NCI-H146 treated with DMSO at 0.1 percent for 48 hours (cell line): Measurements from ENCODE around the gene MGMT.

Experiments
- DNase-seq: peaks from one replicate; lab custom pipeline; 2025; ENCODE audit not compliant: unreplicated experiment; lab: John Stamatoyannopoulos, UW

MGMT gene

GRCh38 chr10:129767751-129768150 lies 300.7 kb downstream of the MGMT start:
- no peak for DNase-seq

- DNase-seq: no peak
Observed at GRCh38 chr10:129768437-129769355, 301.7 kb downstream of the MGMT start.

GRCh38 chr10:129769381-129770116 lies 302.5 kb downstream of the MGMT start:
- no peak for DNase-seq

GRCh38 chr10:129770286-129770685 lies 303.2 kb downstream of the MGMT start:
- DNase-seq: no peak

GRCh38 chr10:129771024-129771423 lies 304.0 kb downstream of the MGMT start:
- no peak for DNase-seq

GRCh38 chr10:129771576-129771975 lies 304.5 kb downstream of the MGMT start:
- DNase-seq: no peak

GRCh38 chr10:129771991-129772431 lies 305.0 kb downstream of the MGMT start:
- DNase-seq: no peak

GRCh38 chr10:129772468-129773358 lies 305.7 kb downstream of the MGMT start:
- no peak for DNase-seq

GRCh38 chr10:129773359-129773990 lies 306.4 kb downstream of the MGMT start:
- DNase-seq: no peak

GRCh38 chr10:129774082-129774735 lies 307.2 kb downstream of the MGMT start:
- DNase-seq: no peak

GRCh38 chr10:129774736-129775401 lies 307.8 kb downstream of the MGMT start:
- no peak for DNase-seq

GRCh38 chr10:129775681-129776080 lies 308.6 kb downstream of the MGMT start:
- DNase-seq: no peak

GRCh38 chr10:129777687-129778086 lies 310.6 kb downstream of the MGMT start:
- DNase-seq: no peak

GRCh38 chr10:129778571-129778970 lies 311.5 kb downstream of the MGMT start:
- no peak for DNase-seq

GRCh38 chr10:129779126-129780111 lies 312.4 kb downstream of the MGMT start:
- no peak for DNase-seq

- no peak for DNase-seq
Observed at GRCh38 chr10:129780198-129780597, 313.2 kb downstream of the MGMT start.

GRCh38 chr10:129780901-129781795 lies 314.1 kb downstream of the MGMT start:
- no peak for DNase-seq
